HG03159 (cell line): ENCODE measurements around the gene NALCN.

Experiments
- ATAC-seq: cut with Tn5 transposase; IDR thresholded peaks from one replicate; pipeline ENCODE4 v1.9.1; 2021; ENCODE audit warnings: mild to moderate bottlenecking, moderate library complexity; ENCODE audit not compliant: unreplicated experiment

NALCN gene

DNA sequence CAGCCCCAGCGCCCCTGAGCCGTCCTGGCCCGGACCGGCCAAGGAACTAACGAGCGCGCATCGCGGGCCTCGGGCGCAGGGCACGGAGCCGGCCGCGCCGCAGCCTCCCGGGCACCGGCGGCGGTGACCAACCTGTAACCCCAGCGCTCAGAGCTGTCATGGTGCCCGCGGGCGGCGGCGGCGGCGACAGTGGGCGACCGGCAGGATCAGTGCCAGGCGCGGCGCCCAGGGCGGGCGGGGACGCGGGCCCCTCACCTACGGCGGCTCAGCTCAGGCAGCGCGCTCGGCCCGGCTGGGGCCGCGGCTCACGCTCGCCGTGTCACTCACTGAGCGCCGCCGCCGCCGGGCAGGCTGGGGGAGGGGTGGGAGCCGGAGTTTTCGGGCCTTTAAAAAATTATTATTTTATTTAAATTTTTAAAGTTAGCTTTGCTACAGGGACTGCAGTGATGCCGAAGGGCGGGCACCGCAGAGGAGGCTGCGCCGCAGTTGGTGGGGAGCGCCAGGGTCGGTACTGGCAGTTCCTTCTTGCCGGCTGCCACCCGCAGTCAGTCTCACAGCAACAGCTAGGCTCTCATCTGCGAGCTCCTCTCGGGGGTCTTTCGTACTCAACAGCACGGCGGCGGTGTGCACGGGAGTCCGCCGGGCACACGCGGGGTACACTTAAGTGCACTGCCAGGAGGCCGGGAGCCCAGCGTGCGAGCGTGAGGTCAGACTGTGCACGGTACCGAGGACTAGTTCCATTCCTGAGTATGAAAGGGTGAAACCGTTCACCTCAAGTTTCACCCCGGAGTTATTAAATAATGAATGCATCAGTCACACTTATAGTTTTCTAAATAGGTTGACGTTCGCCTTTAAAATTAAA, at the start of gene NALCN:
NALCN (minus strand) TSS at position 328 of the 862 bp plus-strand sequence. CDS start 17,382 bp downstream, outside the sequence.
- no peak for ATAC-seq

DNA sequence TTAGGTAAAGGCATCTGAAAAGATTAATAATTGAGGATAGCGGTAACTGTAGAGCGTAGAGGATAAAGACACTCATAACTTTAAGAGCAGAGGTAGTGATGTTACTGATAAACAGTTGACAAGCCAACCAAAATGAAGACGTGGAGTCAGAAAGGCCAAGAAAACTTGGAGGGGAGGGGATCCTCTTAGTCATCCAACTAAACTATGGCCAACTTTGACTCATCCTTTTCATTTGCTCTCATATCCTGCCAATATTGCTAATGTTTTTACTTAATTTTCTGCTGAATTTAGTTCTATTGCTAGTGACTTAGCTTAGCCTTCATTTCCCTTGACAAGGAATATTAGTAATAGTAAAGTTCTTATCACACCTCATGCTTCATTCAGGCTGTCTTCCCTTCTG, 49.6 kb upstream of the NALCN start:
- ATAC-seq: no peak

GRCh38 chr13:101457176-101457575, 40.9 kb upstream of the NALCN start:
- no peak for ATAC-seq

DNA sequence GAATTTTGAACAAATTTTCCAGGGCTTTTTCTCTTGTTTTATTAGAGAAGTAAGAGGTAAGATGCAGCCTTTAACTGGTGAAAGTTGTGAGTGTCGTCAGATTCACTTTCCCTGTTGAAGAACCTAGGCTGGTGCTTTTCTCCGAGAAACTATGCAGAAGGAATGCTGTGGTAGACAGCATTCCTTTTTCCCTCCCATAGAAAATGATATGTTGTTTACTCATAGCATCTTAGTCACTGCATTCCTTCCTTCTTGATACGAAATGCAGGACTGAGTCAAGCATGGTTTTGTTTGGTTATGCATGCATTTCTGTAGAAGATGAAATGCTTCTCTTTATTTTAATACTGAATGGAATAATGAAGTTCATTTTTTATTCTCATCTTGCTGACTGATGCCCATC, 39.6 kb upstream of the NALCN start:
- ATAC-seq: no peak

GRCh38 chr13:101454767-101455166, 38.5 kb upstream of the NALCN start:
- ATAC-seq: no peak

- ATAC-seq: peak; percentile 41
These were observed 37.5 kb upstream of the NALCN start for GRCh38 chr13:101453784-101454201.

GRCh38 chr13:101452519-101453485, 36.5 kb upstream of the NALCN start, which contains the start of gene ITGBL1:
Gene ITGBL1, plus strand, starts transcription at chr13:101452675. Its CDS starts 159 bp downstream, at chr13:101452834.
- peak; percentile 84 for ATAC-seq

DNA sequence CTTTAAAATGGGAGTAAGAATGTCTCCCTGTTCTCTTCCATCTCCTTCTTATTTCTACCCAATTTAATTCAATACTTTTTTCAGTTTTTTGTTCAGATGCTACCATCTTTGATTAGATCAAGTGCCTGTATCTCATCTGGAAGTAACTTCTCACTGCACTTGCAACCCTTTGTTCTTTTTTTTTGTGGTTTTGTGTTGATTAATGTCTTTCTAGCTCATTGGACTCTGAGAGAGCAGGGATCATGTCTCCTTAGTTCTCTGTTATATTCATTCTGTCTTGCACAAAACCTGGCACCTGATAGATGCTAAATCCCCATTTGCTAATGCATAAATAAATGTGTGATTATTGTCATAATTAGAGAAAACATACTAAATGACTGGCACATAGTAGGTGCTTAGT, 35.3 kb upstream of the NALCN start:
- no peak for ATAC-seq

DNA sequence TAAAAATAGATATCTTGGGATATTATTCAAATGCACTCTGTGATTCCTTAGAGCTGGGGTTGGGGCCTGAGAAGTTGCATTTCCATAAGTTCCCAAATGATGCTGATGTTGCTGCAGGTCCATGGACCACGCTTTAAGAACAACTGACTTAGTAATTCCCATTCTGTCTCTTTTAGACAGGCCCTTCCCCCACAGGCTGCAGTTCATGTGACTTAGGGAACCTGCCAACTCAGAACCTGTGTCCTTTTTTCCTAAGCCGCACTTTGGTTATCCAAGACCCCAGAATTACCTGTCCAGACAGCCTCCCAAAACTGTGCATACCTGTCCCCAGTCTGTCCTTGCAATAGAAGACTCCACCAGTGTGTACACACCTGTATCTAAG, 34.4 kb upstream of the NALCN start:
- ATAC-seq: no peak

DNA sequence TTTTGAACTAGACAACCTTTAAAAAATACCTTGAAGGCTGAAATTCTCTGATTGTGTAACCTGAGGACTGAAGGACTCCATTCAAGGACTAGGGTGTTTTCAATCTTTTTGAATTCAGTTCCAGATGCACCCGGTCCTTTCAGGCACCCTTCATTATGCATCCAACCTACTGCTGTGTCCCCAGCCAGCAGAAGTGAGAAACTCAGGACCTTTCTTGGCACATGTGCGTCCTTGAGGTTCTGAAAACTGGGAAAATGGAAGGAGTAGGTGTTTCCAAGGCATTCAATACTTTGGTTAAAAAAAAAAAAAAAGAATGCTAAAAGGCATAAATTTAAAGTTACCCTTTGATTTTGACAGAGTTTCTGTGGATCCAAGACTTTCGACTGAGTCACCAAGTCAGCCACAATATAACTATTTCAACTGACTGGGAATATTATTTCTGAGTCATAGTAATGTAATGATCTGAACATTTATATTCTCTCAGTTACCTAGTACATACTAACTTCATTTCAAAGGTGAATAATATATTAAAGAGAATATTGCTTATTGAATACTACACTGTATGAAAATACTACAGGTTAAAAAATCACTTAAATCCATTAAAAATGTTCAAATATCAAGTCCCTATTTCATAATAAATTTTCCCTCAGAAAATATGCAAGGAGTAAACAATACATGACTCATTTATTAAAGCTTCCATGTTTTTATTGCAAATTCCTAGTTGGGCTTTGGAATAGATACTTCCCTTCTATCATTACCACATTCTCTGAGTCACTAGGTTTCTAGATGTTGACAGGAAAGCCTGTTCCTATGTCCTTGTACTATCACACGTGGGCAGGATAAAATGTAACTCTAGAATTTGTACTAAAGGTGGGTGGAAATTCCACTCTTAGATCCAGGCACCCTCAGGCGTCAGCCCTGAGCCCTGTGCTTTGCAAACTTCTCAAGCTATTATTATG, 33.8 kb upstream of the NALCN start:
- no peak for ATAC-seq

DNA sequence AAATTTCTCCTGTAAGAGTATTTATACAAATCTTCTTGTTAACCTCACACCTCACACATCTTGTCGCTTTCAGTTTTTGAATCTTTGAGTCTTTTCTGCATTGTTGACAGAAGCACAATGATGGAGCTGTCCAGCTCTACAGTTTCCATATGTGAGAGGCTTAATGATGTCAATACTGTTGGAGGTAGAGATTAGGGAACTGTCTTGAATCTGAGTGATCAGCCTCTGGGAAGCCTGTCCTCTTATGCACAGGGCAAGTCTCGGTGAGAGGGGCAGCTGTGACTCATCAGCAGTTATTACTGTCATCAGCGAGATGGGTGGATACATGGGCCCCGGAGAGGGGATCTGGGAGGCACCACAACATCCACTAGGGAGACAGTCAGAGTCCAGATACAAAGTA, 31.5 kb upstream of the NALCN start:
- no peak for ATAC-seq

DNA sequence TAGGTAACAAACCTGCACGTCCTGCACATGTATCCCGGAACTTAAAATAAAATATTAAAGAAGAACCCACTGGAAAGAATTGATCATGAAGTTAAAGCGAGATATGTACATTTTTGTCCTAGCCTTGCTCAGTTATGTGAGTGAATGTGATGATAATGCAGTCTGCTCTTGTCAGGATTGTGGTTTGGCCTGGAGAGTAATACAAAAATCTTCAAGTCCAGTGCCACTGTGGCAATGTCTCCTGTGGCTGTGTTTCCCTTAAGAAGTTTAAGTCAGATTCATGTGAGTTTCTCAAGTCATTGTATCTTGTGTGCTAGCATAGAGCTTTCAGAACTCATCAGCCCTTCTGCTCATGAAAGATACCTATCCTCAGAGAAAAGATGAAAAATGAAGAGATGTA, 18.2 kb upstream of the NALCN start:
- no peak for ATAC-seq

- ATAC-seq: no peak
These were observed 17.6 kb upstream of the NALCN start for GRCh38 chr13:101433895-101434294.

GRCh38 chr13:101429733-101430132, 13.4 kb upstream of the NALCN start:
- no peak for ATAC-seq

DNA sequence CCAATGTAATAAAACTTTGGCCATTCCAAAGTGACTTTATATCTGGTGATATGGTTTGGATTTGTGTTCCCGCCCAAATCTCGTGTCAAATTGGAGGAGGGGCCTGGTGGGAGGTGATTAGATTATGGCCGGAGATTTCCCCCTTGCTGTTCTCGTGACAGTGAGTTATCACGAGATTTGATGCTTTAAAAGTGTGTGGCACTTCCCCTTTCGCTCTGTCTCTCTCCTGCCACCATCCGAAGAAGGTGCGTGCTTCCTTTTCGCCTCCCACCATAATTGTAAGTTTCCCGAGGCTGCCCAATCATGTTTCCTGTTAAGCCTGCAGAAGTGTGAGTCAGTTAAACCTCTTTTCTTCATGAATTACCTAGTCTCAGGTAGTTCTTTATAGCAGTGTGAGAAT, 9.3 kb upstream of the NALCN start:
- ATAC-seq: no peak

GRCh38 chr13:101425156-101425471, 8.8 kb upstream of the NALCN start:
- no peak for ATAC-seq

- ATAC-seq: no peak
These were observed 8.3 kb upstream of the NALCN start for GRCh38 chr13:101424381-101425155.

DNA sequence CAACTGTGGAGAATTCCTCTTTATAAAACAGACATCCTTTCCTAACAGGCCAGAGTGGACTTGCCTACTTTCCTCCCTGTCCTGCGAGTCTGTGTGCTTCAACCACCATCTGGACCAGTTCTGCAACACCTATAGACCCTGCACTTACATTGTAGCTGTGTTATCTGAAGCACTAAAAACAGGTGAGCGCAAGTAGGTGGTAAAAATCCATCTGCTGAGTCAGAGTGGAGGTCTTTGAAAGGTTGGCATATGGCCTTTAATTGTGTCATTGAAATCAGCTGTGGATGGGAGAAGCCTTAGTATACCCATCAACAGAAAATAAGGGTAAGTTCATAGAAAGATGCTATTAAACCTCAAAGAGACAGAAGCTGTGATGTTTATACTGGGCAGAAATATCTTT, 7.6 kb upstream of the NALCN start:
- ATAC-seq: no peak

DNA sequence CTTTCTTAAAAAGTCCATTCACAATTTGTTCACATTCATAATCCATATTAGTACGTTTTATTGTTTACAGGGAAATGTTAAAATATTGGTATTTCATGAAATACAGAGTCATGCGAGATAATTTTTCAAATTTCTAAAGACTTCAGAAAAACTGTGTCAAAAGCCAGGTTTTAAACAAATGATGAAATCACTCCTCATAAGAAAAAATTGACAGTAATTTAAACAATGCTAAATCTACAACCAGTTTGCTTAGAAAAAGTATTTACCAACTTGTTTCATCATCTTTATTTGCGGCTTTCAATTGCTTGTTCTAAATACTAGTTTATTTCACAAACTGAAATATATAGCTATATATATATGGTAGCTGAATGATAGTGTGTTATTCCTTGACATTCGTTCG, 1.2 kb upstream of the NALCN start:
- ATAC-seq: no peak

DNA sequence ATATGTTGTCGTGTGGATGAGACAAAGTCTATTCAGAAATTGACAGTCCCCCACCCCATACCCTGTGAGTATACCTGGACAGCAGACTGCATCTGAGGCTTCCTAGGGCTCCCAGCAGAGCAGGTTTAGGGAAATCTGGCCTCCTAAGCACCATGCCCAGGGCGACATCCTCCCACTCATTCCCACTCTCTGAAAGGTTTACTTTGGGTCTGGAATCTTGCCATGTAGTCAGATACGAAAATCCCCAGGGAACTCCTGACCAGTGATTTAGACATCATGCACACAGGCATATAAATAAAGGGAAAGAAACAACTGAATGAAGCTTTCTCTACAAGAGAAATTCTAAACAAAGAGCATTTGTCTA, 717 bp upstream of the NALCN start:
- no peak for ATAC-seq
